Trophoblast cell (in vitro differentiated cells and primary cell): ENCODE results near the gene TRIM24.

Experiments used
- DNase-seq, 2 donors: peaks; one replicate each; pipeline ENCODE4 v3.0.0-alpha.2; 2016
- H2AFZ ChIP-seq: 2 replicates; pipeline ENCODE4 v1.6.1; 2013; ENCODE audit warnings: low read length, moderate library complexity, mild to moderate bottlenecking; ENCODE audit not compliant: insufficient read depth, poor library complexity
- H2AK5ac ChIP-seq: 2 replicates; pipeline ENCODE4 v1.6.1; 2013; ENCODE audit warnings: mild to moderate bottlenecking, low read length
- H2BK120ac ChIP-seq: 2 replicates; pipeline ENCODE4 v1.6.1; 2013; ENCODE audit warnings: low read length, mild to moderate bottlenecking, moderate library complexity; ENCODE audit not compliant: insufficient read depth, poor library complexity
- H2BK12ac ChIP-seq: 2 replicates; pipeline ENCODE4 v1.6.1; 2013; ENCODE audit warnings: mild to moderate bottlenecking, low read length, moderate library complexity
- H2BK5ac ChIP-seq: 2 replicates; pipeline ENCODE4 v1.6.1; 2013; ENCODE audit warnings: low read length, low read depth, moderate library complexity, mild to moderate bottlenecking; ENCODE audit not compliant: poor library complexity
- H3K14ac ChIP-seq: 2 replicates; pipeline ENCODE4 v1.6.1; 2013; ENCODE audit warnings: mild to moderate bottlenecking, low read length
- H3K18ac ChIP-seq: 2 replicates; pipeline ENCODE4 v1.6.1; 2013; ENCODE audit warnings: mild to moderate bottlenecking, low read length
- H3K23ac ChIP-seq: 2 replicates; pipeline ENCODE4 v1.6.1; 2013; ENCODE audit warnings: low read length
- H3K27ac ChIP-seq: 2 replicates; pipeline ENCODE4 v1.5.1; 2013; ENCODE audit warnings: low read depth, mild to moderate bottlenecking, inconsistent platforms, low read length, moderate library complexity
- H3K27me3 ChIP-seq: 2 replicates; pipeline ENCODE4 v1.6.1; 2013; ENCODE audit warnings: inconsistent platforms, mild to moderate bottlenecking, low read length, moderate library complexity; ENCODE audit not compliant: insufficient read depth
- H3K36me3 ChIP-seq, 2 experiments: 1 replicate in 1 of 2; 2 replicates in 1 of 2; pipeline ENCODE4 v1.6.1; 2013; ENCODE audit warnings: low read length in 2 of 2, mild to moderate bottlenecking in 2 of 2, moderate library complexity in 1 of 2; ENCODE audit not compliant: insufficient read depth in 2 of 2, control insufficient read depth in 1 of 2
- H3K4ac ChIP-seq: 2 replicates; pipeline ENCODE4 v1.6.1; 2013; ENCODE audit warnings: low read depth, mild to moderate bottlenecking, low read length, moderate library complexity
- H3K4me1 ChIP-seq, 2 experiments: 1 replicate in 1 of 2; 2 replicates in 1 of 2; pipeline ENCODE4 v1.6.1; 2013; ENCODE audit warnings: low read length in 2 of 2, mild to moderate bottlenecking in 2 of 2, moderate library complexity in 1 of 2; ENCODE audit not compliant: insufficient read depth in 2 of 2, control insufficient read depth in 1 of 2
- H3K4me2 ChIP-seq: 2 replicates; pipeline ENCODE4 v1.6.1; 2013; ENCODE audit warnings: inconsistent platforms, mild to moderate bottlenecking, low read length, moderate library complexity
- H3K4me3 ChIP-seq: 2 replicates; pipeline ENCODE4 v1.5.1; 2013; ENCODE audit warnings: mild to moderate bottlenecking, low read depth, low read length, inconsistent platforms
- H3K79me1 ChIP-seq: one replicate; pipeline ENCODE4 v1.6.1; 2013; ENCODE audit warnings: low read length
- H3K79me2 ChIP-seq: 2 replicates; pipeline ENCODE4 v1.6.1; 2013; ENCODE audit warnings: low read length, mild to moderate bottlenecking; ENCODE audit not compliant: control insufficient read depth, insufficient read depth, poor library complexity
- H3K9ac ChIP-seq: 2 replicates; pipeline ENCODE4 v1.6.1; 2013; ENCODE audit warnings: mild to moderate bottlenecking, low read length
- H3K9me3 ChIP-seq: 2 replicates; pipeline ENCODE4 v1.6.1; 2013; ENCODE audit warnings: low read depth, mild to moderate bottlenecking, control low read depth, inconsistent platforms, low read length; ENCODE audit not compliant: insufficient read depth
- H4K12ac ChIP-seq: 2 replicates; pipeline ENCODE4 v1.6.1; 2013; ENCODE audit warnings: low read depth, mild to moderate bottlenecking, low read length, moderate library complexity
- H4K8ac ChIP-seq: 2 replicates; pipeline ENCODE4 v1.6.1; 2013; ENCODE audit warnings: low read depth, mild to moderate bottlenecking, low read length, moderate library complexity
- H4K91ac ChIP-seq: one replicate; pipeline ENCODE4 v1.6.1; 2013; ENCODE audit warnings: low read depth, mild to moderate bottlenecking, low read length, moderate library complexity
- WGBS: extraction: QIAGEN DNeasy Blood & Tissue Kit; methylation state at CpG from one replicate; pipeline ENCODE4 v1.1.7; 2013; ENCODE audit warnings: missing lambda C conversion rate; ENCODE audit not compliant: insufficient read length, insufficient coverage; ENCODE audit errors: extremely low coverage; 5-methylcytosine and 5-hydroxymethylcytosine counted together

TRIM24 gene

GRCh38 chr7:138556771-138557484 lies 96.9 kb downstream of the TRIM24 start:
- no CpG with 5 or more reads among the region's 3 CpGs for WGBS

GRCh38 chr7:138559448-138559847 lies 99.4 kb downstream of the TRIM24 start:
- H4K8ac ChIP-seq: no peak overlapping the region
- H2AFZ ChIP-seq: no peak overlapping the region
- no peak overlapping the region for H4K91ac ChIP-seq
- H3K36me3 ChIP-seq: peaks cover 46 to 86% of the 10 kb centered on the region in 2 experiments
- no peak overlapping the region for H2BK12ac ChIP-seq
- H3K4ac ChIP-seq: no peak overlapping the region
- no peak overlapping the region for H3K9ac ChIP-seq
- no peak for DNase-seq
- H3K4me1 ChIP-seq: peaks cover 12 to 15% of the 10 kb centered on the region in 2 experiments
- no CpG with 5 or more reads among the region's 5 CpGs for WGBS
- no peak overlapping the region for H3K18ac ChIP-seq
- no peak overlapping the region for H3K4me3 ChIP-seq
- peaks cover 4% of the 10 kb centered on the region for H3K79me1 ChIP-seq
- no peak overlapping the region for H3K4me2 ChIP-seq
- H2AK5ac ChIP-seq: no peak overlapping the region
- H3K9me3 ChIP-seq: peaks cover 15% of the 10 kb centered on the region
- H3K23ac ChIP-seq: no peak overlapping the region
- H2BK5ac ChIP-seq: no peak overlapping the region
- H3K27ac ChIP-seq: no peak overlapping the region
- H3K79me2 ChIP-seq: no peaks in the 10 kb centered on the region
- H2BK120ac ChIP-seq: no peak overlapping the region
- no peaks in the 10 kb centered on the region for H3K27me3 ChIP-seq
- no peak overlapping the region for H4K12ac ChIP-seq
- H3K14ac ChIP-seq: no peak overlapping the region

More at GRCh38 chr7:138556771-138557484, 96.9 kb downstream of the TRIM24 start:
- no peak overlapping the region for H2AK5ac ChIP-seq
- no peak overlapping the region for H3K27ac ChIP-seq
- no peak overlapping the region for H3K14ac ChIP-seq
- no peaks in the 10 kb centered on the region for H3K4me1 ChIP-seq
- H3K36me3 ChIP-seq: peaks cover 34 to 69% of the 10 kb centered on the region in 2 experiments
- no peak overlapping the region for H2BK5ac ChIP-seq
- no peaks in the 10 kb centered on the region for H3K79me2 ChIP-seq
- no peak overlapping the region for H3K23ac ChIP-seq
- H3K4ac ChIP-seq: no peak overlapping the region
- no peak overlapping the region for H3K4me2 ChIP-seq
- H2AFZ ChIP-seq: no peak overlapping the region
- H3K27me3 ChIP-seq: no peaks in the 10 kb centered on the region
- H4K12ac ChIP-seq: no peak overlapping the region
- no peak overlapping the region for H3K4me3 ChIP-seq
- no peak overlapping the region for H4K8ac ChIP-seq
- no peak overlapping the region for H4K91ac ChIP-seq
- no peak overlapping the region for H3K9ac ChIP-seq
- no peak overlapping the region for H2BK12ac ChIP-seq
- H2BK120ac ChIP-seq: no peak overlapping the region
- H3K9me3 ChIP-seq: peaks cover 9% of the 10 kb centered on the region
- peak in 1 of 2 donors; percentile 3 for DNase-seq
- H3K18ac ChIP-seq: no peak overlapping the region
- H3K79me1 ChIP-seq: no peaks in the 10 kb centered on the region

GRCh38 chr7:138563808-138564207 lies 103.7 kb downstream of the TRIM24 start:
- H3K9me3 ChIP-seq: peaks cover 17% of the 10 kb centered on the region
- H3K4ac ChIP-seq: peak overlapping the region; percentile 40
- H3K4me3 ChIP-seq: no peak overlapping the region
- H3K36me3 ChIP-seq: peaks cover 53 to 77% of the 10 kb centered on the region in 2 experiments
- no peak overlapping the region for H2AFZ ChIP-seq
- H3K14ac ChIP-seq: no peak overlapping the region
- H3K4me2 ChIP-seq: peak overlapping the region; percentile 45
- H4K12ac ChIP-seq: no peak overlapping the region
- H4K91ac ChIP-seq: no peak overlapping the region
- peak overlapping the region; percentile 49 for H4K8ac ChIP-seq
- no peak overlapping the region for H3K9ac ChIP-seq
- DNase-seq: peak in 1 of 2 donors; percentile 3
- H3K4me1 ChIP-seq: peaks cover 13 to 16% of the 10 kb centered on the region in 2 experiments
- peak overlapping the region; percentile 43 for H2BK12ac ChIP-seq
- no peaks in the 10 kb centered on the region for H3K27me3 ChIP-seq
- peak overlapping the region; percentile 61 for H3K18ac ChIP-seq
- H3K27ac ChIP-seq: peak overlapping the region; percentile 81
- no peak overlapping the region for H2BK120ac ChIP-seq
- H3K79me2 ChIP-seq: no peaks in the 10 kb centered on the region
- peaks cover 4% of the 10 kb centered on the region for H3K79me1 ChIP-seq
- WGBS: no CpG with 5 or more reads among the region's 4 CpGs
- peak overlapping the region; percentile 53 for H2AK5ac ChIP-seq
- peak overlapping the region; percentile 69 for H2BK5ac ChIP-seq
- H3K23ac ChIP-seq: no peak overlapping the region

- no peak overlapping the region for H3K23ac ChIP-seq
- WGBS: no CpG with 5 or more reads among the region's 5 CpGs
- H4K91ac ChIP-seq: no peak overlapping the region
Measured at GRCh38 chr7:138564365-138564764, 104.3 kb downstream of the TRIM24 start.

More at GRCh38 chr7:138564365-138564764, 104.3 kb downstream of the TRIM24 start:
- peak; percentile 65 to 85 for DNase-seq
- H2AFZ ChIP-seq: no peak overlapping the region
- H4K8ac ChIP-seq: peak overlapping the region; percentile 49
- H3K36me3 ChIP-seq: peaks cover 52 to 73% of the 10 kb centered on the region in 2 experiments
- no peaks in the 10 kb centered on the region for H3K27me3 ChIP-seq
- peak overlapping the region; percentile 43 for H2BK12ac ChIP-seq
- H3K27ac ChIP-seq: peak overlapping the region; percentile 81
- H3K18ac ChIP-seq: peak overlapping the region; percentile 61
- H3K4me2 ChIP-seq: peak overlapping the region; percentile 45
- no peak overlapping the region for H3K9ac ChIP-seq
- H2AK5ac ChIP-seq: no peak overlapping the region
- peak overlapping the region; percentile 40 for H3K4ac ChIP-seq
- peak overlapping the region; percentile 69 for H2BK5ac ChIP-seq
- no peak overlapping the region for H2BK120ac ChIP-seq
- no peak overlapping the region for H3K4me3 ChIP-seq
- peaks cover 13 to 16% of the 10 kb centered on the region in 2 experiments for H3K4me1 ChIP-seq
- H3K79me2 ChIP-seq: no peaks in the 10 kb centered on the region
- H3K14ac ChIP-seq: no peak overlapping the region
- H3K79me1 ChIP-seq: peaks cover 4% of the 10 kb centered on the region
- H3K9me3 ChIP-seq: peaks cover 17% of the 10 kb centered on the region
- H4K12ac ChIP-seq: no peak overlapping the region
